Fibroblast of the aortic adventitia (primary cell): ENCODE data around the gene ROCK1. TPM values are rescaled to one million over a fixed set of nuclear protein-coding genes. Genes with fewer than 3 reads are reported as not detected.

Source experiments
- DNase-seq: peaks from one replicate; pipeline ENCODE4 v3.0.0-alpha.2; 2010; ENCODE audit warnings: low read depth
- H3K4me3 ChIP-seq: 2 replicates; pipeline ENCODE4 v1.5.1; 2011; ENCODE audit warnings: low read depth, mild to moderate bottlenecking, control low read depth, low read length, moderate library complexity
- total RNA-seq: library from RNA; depleted of rRNA; stranded (reverse); fragments of >200 nt; gene quantifications from 2 replicates; pipeline ENCODE4 v1.2.3, GENCODE V29; 2012; ENCODE audit warnings: low replicate concordance
- TF ChIP-seq, protein P1 (sequence below): IDR thresholded peaks from 2 replicates; pipeline ENCODE4 v1.5.1; 2011; ENCODE audit warnings: mild to moderate bottlenecking, low read length, control low read depth, inconsistent platforms; ENCODE audit not compliant: insufficient read depth

Gene ROCK1
- total RNA-seq, 1 donor, result 56.4 TPM

- no peak overlapping the region for H3K4me3 ChIP-seq
- TF ChIP-seq, protein P1, sequence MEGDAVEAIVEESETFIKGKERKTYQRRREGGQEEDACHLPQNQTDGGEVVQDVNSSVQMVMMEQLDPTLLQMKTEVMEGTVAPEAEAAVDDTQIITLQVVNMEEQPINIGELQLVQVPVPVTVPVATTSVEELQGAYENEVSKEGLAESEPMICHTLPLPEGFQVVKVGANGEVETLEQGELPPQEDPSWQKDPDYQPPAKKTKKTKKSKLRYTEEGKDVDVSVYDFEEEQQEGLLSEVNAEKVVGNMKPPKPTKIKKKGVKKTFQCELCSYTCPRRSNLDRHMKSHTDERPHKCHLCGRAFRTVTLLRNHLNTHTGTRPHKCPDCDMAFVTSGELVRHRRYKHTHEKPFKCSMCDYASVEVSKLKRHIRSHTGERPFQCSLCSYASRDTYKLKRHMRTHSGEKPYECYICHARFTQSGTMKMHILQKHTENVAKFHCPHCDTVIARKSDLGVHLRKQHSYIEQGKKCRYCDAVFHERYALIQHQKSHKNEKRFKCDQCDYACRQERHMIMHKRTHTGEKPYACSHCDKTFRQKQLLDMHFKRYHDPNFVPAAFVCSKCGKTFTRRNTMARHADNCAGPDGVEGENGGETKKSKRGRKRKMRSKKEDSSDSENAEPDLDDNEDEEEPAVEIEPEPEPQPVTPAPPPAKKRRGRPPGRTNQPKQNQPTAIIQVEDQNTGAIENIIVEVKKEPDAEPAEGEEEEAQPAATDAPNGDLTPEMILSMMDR, result peak; percentile 12
- peak; percentile 45 for DNase-seq
These were observed 23.3 kb upstream of the ROCK1 start for GRCh38 chr18:21134895-21135294.

DNA sequence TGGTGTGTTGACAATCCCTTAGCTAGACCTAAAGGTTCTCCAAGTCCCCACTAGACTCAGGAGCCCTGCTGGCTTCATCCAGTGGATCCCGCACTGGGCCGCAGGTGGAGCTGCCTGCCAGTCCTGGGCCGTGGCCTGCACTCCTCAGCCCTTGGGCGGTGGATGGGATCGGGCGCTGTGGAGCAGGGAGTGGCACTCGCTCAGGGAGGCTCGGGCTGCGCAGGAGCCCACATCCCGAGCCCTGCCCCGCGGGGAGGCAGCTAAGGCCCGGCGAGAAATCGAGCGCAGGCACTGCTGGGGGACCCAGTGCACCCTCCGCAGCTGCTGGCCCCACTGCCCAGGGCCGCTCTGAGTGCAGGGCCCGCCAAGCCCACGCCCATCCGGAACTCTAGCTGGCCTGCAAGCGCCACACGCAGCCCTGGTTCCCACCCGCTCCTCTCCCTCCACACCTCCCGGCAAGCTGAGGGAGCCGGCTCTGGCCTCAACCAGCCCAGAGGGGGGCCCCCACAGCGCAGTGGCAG, 20.8 kb upstream of the ROCK1 start:
- no peak overlapping the region for H3K4me3 ChIP-seq
- TF ChIP-seq, protein P1, result no peak
- DNase-seq, result no peak

DNA sequence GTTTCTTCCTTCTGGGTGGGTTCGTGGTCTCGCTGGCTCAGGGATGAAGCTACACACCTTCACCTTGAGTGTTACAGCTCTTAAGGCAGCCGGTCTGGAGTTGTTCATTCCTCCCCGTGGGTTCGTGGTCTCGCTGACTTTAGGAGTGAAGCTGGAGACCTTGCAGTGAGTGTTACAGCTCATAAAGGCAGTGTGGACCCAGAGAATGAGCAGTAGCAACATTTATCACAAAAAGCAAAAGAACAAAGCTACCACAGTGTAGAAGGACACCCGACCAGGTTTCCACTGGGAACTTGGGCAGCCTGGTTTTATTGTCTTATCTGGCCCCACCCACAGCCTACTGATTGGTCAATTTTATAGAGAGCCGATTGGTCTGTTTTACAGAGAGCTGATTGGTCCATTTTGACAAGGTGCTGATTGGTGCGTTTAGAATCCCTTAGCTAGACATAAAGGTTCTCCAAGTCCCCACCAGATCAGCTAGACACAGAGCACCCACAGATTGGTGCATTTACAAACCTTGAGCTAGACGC, 20.1 kb upstream of the ROCK1 start:
- no peak for DNase-seq
- no peak overlapping the region for H3K4me3 ChIP-seq

DNA sequence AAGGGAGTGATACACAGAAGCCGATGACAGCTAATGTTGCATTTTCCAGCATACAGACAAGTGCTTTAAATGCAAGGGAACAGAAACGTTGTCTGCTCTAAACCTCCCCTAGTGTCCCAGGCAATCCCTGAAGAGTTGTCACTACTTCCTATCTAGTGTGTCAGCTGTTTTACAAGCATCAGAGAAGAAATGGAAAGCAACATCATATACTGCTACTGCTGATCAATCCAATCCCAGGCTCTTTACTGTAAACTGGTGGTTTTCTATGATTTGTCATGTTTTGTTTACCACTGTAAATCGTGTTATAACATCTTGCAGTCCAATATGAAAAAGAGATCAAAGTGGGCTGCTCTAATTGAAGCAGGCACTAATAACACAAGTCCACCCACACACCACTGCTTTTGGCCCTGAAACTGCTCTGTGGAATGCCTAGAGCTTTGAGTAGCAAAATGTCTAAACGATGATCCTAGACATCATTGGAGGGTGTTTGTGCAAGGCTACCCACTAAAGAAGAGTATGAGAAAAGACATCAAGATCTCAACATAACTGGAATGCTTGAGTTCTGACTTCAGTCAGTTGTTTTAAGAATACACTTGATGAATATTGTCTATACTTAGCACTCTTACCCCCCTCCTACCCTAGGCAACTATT, 18.1 kb upstream of the ROCK1 start:
- H3K4me3 ChIP-seq, result no peak overlapping the region
- DNase-seq, result no peak
- TF ChIP-seq, protein P1, result no peak

More for the DNA sequence above, 20.1 kb upstream of the ROCK1 start:
- TF ChIP-seq, protein P1, result no peak

DNA sequence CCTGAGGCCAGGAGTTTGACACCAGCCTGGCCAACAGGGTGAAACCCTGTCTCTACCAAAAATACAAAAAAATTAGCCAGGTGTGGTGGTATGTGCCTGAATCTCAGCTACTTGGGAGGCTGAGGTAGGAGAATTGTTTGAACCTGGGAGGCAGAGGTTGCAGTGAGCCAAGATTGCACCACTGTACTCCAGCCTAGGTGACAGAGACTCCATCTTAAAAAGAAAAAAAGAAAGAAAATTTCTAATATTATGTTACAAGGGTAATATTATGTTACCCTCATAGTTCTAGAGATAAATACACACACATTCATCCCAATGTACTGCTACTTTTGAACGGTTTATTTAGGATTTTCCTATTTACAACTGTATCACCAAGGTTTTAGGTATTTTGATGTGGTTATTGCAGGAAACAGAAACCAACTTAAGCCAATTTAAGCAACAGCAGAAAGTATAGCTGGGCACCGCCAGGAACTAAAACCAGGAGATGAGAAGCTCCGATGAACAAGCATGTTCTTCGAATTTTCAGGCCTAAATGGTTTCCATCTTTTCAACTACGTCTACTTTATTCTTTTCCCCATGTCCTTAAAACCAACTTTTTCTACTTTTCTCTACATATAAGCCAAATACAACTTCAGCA, 11.8 kb upstream of the ROCK1 start:
- no peak for DNase-seq
- TF ChIP-seq, protein P1, result no peak
- no peak overlapping the region for H3K4me3 ChIP-seq

- no peak overlapping the region for H3K4me3 ChIP-seq
- TF ChIP-seq, protein P1, result no peak
- DNase-seq, result no peak
These were observed 7.2 kb upstream of the ROCK1 start for GRCh38 chr18:21118806-21119205.
